Measurements from ENCODE around the gene AGBL1.

AGBL1 gene

DNA sequence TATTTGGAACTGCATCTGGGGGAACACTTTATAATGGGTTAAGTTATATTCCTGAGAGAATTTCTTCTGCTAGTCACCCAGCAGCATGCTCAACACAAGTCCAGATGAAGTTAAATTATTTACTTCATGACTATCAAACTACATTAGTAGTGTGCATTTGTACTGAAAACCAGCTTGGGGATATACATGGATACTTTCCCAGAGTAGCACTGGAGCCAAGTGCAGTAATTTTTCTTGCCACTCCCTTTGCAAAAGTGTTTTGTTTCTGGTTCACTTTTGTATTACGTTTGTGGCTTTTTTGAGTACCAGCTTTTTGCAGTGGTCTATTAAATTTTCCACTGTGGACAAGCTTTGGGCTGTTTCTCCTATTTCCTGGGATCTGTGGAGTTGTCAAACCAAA lies 243.0 kb downstream of the AGBL1 start:
- no peak for DNase-seq (ENCODE audit: low spot score)

DNA sequence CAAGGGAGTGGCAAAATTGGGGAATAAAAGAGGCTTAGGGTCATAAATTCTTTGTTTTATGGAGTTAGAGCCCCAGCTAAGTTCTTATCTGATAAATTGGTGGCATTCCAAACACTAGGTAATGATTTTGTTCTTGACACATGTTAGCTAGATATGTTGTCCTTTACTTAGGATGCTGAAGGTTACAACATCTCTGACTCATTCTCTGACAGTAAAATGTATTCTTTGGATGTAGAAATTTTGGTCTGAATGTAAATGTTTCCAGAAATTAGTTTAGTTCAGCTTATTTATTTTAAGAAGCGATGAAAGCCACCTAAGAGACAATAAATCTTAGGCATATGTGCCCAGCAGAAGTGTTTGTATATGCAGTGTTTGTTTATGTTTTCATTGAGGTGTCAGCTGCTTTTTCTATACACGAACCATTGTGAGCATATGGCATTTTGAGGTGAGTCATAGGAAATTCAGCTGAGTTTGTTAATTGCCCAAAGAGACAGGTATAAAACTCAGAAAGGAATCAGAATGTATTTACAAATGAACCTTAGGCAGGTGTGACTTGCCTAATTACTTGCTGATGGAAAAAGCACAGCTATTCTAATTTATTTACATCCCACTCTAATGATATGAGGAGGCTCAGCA lies 247.7 kb downstream of the AGBL1 start:
- DNase-seq (ENCODE audit: low spot score), result no peak

DNA sequence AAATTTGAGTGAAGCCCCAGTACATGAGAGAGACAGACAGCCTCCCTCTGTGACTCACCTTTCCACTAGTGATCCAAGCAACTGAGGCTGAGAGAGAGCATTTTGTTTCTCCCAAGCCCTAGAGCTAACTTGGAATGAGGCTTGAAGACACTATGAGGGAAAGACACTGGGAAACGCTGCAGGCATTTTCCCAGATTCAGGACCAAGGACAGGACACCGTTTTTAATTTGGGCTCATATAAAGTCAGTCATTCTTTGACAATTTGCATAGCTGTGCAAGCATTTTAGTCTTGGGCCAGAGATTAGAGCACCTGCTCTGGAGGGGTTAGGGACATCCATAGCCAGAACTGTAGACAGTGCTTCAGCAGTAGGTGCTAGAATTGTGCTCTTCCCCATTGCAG lies 249.0 kb downstream of the AGBL1 start:
- DNase-seq (ENCODE audit: low spot score), result no peak

DNA sequence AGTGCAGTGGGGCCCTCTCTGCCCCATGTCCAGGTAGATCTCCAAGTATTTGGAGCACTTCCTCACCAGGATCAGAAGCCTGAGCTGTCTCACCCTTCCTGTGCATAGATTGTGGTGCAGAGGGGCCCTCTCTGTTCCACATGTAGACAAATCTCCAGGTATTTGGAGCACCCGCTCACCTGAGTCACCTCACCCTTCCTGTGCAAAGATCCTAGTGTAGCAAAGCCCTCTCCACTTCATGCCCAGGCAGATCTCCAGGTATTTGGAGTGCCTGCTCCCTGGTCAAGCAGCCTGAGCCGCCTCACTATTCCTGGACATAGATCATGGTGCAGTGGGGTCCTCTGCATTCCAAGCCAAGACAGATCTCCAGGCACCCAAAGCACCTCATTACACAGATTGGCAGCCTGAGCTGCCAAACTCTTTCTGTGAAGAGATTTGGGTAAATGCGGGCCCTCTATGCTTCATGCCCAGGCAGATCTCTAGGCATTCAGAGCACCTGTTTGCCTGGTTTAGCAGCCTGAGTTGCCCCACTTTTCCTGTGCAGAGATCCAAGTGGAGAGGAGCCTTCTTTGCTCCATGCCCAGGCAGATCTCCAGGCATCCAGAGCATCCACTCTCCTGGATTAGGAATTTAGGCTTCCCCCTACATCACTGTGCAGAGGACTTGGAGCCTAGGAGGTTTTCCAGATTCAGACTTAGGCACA lies 249.8 kb downstream of the AGBL1 start:
- DNase-seq (ENCODE audit: low spot score), result no peak

DNA sequence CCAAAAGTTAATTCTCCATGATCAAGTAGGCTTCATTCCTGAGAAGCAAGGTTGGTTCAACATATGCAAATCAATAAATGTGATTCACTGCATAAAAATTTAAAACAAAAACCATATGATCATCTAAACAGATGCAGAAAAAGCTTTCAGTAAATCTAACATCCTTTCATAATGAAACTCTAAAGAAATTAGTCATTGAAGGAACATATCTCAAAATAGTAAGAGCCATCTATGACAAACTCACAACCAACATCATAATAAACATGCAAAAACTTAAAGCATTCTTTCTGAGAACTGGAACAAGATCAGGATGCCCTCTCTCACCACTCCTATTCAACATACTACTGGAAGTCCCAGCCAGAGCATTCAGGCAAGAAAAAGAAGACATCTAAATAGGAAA lies 254.1 kb downstream of the AGBL1 start:
- no peak for DNase-seq (ENCODE audit: low spot score)

DNA sequence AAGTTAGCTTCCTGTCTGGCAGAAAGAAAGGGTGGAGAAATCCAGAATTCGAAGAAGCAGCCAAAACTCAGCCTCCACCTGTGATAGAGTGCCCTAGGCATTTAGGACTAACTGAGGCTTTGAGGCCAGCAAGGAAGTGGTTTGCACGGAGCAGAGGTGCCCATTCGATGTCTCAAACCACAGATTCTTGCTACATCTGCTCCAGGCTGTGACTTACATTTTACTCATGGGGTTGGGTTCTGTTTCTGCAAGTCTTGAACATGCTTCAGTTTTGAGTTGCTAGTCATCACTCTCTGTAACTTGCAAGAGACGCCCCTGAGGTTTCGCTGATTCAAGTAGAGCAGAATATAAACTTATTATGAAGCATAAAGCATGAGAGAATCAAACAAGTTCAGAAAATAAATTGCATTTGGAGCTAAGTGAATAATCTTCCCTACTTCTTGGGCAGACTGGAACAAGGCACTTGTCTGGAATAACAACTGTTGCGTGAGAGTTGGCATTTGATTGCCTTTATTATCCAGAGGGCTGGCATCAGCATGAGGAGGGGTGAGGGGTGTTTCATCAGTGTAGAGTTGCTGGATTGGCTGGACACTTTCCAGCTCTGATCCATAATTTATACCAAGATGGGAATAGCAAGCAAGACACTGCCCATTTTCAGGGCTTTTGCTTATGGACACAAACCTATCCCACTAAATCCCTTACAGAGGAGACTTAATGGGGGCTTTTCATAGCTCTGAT lies 256.5 kb downstream of the AGBL1 start:
- DNase-seq (ENCODE audit: low spot score), result no peak

DNA sequence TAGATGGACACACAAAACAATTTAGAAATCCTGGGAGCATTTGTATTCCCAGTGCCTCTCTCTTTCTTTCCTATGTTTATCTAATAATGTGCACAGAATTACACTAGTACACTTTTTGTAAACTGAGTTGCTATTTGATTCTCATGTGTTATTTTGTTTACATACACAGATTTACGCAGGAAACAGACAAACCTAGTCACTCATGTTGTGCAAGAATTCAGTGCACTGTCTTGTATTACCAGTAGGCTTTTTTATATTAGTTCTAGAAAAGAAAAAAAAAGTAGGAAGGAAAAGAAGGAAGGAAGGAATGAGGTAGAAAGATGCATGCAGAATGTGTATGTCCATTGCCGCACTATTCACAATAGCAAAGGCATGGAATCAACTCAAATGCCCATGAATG lies 257.4 kb downstream of the AGBL1 start:
- DNase-seq (ENCODE audit: low spot score), result no peak

DNA sequence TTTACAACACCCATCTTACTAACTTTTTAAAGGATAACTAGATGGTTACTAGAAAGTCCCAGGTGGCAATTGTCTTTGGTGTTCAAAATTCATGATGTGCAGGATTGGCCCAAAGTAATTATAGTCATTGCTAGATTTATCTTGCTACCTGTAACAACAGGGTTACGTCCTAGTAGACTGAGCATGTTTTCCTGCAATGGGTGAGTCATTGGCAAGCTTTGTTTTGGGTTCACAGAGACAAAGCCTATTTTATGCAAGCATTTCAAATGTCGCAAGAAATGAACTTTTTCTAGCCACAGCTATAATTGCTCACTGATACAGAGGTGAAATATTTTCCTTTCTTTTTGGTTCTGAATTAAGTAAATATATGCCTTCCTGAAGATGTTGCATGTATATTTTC lies 267.6 kb downstream of the AGBL1 start:
- no peak for DNase-seq (ENCODE audit: low spot score)

DNA sequence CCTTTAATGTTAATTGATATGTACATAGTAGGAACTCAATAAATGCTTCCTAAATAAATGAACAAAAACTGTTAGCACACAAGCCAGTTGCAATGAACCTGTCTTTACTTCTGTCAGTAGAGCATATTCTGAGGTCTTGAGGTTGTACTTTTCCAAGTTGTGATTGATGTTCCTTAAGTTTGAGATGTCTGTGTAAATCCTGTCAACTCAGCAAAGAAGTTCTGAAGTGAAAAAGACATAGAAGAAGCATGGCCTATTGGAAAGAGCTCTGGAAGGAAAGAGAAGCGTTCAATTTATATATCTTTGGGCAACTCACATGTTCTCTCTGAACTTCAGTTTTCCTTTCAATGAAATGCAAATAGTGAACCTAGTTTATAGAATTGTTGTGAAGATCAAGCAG lies 269.9 kb downstream of the AGBL1 start:
- no peak for DNase-seq (ENCODE audit: low spot score)

DNA sequence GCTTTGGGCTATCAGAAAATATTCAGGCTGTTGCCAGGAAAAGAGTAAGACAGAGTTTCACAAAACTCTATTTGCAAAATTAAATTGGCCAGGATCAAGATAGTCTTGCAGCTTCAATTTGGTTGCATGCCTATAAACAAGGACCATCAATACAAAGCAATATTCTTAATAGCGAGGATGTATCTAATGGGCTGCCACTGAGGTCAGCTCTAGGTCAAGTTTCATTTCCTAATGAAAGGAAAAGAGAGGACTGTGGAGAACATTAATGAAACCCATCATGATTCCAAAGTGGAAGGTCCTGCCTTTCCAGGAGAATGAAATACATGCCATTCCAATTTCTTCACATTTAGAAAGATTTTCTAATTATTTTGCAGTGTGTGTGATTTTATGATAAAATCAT lies 273.5 kb downstream of the AGBL1 start:
- no peak for DNase-seq (ENCODE audit: low spot score)

DNA sequence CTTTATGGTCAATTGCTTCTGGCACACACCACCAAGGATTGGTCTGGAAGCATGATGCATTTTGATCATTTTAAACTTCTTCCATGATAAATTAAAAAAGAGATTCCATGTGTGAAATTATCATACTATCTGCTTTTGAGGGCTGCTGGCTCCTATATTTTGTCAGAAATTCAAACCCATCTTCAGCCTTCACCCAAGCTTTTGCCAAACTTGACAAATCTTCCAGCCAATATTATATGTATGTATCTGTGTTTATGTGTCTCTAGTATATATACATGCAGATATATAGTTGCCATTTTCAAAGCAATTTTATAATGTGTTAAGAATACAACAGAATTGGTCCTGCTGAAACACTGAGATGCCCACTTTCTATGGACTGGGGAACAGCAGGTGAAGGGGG lies 275.7 kb downstream of the AGBL1 start:
- no peak for DNase-seq (ENCODE audit: low spot score)

DNA sequence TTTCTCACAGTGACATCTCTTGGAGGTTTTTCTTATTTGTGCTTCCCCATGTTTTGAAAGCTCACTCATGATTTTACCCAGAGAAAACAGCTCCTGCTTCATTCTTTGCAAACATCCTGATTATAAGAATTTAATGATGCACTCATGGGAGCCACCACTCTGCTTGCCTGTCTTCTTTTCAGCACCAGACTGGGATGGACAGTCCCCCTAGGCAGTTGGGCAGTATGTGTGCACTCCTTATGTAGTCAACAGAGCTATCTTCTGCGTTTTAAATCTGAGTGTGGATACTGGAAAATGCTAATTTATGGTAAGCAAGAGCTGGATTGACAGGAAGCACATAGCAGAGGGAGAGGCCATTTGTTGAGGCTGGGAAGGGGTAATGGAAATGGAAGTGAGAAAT lies 276.1 kb downstream of the AGBL1 start:
- DNase-seq (ENCODE audit: low spot score), result no peak

DNA sequence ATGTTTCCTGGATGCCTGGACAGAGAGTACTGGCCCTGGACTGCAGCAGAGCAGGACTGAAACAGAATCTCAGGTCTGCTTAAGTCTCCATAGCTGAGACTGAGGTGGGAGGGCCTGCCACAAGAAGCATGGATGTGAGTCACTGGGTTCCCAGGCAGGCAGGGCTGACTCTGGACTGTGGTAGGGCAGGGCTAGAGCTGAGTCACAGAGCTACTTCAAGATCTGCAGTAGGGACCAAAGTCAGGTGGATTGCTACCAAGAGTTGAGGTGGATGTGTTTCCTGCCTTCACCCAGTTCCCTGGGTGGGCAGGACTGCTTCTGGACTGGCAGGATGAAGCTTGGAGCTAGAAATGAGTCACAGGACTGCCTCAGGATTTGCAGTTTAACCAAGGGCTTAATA lies 282.9 kb downstream of the AGBL1 start:
- DNase-seq (ENCODE audit: low spot score), result no peak

DNA sequence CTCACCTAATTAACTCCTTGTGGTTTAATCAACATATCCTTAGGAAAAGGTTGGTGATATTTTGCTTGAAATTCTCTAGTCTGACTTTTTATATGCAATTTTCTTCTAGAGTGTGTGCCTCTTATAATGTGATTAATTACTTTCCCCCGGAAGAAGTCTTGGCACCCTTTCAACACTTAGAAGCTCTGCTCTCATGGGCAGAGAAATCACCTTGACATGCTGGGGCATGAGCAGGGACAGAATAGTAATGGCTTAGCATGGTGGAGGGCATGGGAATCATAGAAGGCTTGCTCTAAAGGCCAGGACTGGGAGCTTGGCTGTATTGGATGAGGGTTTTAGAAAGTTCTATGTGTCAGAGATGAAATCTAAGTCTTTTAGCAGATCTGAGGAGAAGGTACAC lies 293.5 kb downstream of the AGBL1 start:
- DNase-seq (ENCODE audit: low spot score), result no peak

DNA sequence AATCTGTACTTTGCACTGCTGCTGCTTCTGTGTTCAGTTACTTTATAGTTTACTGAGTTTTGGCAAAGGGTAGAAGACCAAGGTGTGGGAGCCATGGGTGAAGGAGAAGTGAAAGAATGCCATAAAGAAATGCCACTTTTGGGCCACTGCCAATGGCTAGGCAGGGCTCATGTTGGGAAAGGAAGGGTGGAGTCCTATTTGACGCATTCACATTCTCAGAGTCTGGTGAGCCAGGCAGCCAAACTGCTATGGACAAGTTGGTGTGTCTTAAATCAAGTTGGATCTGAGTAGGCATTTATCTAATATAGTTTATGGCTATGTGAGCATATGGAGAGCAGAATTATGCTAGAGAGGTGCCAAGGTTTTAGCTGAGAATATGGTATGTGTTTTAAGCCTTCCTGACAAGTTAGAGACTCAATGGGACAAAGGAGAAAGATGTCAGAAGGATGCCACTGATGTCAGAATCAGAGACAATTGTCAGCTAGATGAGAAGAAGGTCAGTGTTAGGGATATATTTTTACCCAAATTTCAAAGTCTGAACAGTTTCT lies 296.1 kb downstream of the AGBL1 start:
- DNase-seq (ENCODE audit: low spot score), result no peak

DNA sequence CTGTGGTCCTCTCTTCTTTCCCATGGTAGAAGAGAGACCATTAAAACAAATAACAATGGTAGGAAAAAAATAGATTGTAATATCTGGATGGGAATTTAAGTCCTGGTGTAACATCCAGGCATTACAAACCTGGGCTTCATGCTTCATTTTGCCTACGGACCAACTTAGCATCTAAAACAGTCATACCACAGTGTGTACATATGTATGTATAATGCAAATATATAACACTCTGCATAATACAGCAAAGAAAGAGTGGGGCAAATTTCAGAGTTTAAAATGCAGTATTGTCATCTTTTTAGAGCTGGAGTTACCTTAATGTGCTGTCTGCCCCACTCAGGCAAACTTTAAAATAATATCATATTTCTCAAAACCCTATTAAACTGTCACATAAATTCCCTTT lies 298.2 kb downstream of the AGBL1 start:
- no peak for DNase-seq (ENCODE audit: low spot score)

DNA sequence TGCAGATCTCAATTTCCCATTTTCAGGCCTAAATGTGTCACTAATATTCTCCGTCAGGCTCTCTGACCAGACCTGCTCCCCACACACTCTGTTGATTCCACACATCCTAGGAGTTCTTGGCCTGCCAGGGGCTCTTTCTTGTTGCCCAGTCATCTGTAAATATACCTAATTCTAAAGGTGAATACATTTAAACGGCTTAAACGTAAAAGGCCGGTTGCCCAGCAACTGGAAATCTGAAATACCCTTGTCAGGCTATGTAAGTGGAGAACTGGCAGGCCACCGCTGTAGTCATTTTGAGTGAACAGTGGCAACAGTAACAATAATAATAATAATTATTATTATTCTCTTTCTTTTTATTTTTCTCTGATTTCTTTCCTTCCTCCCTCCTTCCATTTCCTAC lies 302.7 kb downstream of the AGBL1 start:
- DNase-seq (ENCODE audit: low spot score), result no peak

DNA sequence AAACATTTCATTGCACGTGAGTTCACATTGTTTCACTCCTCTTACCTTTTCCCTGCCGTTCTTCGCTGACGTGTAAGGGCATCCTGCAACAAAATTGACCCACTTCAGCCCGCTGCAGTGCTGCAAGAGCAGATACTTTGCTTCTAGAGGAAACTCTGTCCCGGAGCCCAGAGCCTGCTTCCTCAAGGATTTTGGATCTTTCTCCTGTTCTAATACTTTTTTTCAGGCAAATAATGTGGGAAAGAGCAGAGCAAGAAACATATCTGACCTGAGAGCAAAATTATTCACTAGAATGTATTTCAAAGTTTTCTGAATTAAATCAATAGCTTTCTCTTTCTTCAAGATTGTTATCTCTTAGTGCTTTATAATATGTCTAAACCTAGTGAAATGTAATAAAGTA lies 303.9 kb downstream of the AGBL1 start:
- DNase-seq (ENCODE audit: low spot score), result no peak

DNA sequence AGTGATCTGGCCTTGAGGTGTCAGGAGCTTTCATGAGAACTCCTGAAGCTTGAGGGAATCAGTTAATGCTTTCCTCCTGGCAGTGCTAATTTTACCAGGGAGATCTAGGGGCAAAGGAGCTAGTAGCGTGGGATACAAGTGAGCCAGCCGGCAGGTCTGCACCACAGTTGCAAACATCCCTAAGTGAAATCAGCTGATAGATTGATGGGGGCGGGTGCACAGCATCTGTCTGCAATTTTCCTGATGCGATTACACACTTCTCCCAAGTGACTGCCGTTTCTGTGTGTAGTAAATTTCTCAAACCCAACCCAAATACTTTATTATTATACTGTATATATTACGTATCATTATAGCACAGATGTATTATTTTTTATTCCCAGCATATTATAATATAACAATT lies 304.5 kb downstream of the AGBL1 start:
- DNase-seq (ENCODE audit: low spot score), result no peak

DNA sequence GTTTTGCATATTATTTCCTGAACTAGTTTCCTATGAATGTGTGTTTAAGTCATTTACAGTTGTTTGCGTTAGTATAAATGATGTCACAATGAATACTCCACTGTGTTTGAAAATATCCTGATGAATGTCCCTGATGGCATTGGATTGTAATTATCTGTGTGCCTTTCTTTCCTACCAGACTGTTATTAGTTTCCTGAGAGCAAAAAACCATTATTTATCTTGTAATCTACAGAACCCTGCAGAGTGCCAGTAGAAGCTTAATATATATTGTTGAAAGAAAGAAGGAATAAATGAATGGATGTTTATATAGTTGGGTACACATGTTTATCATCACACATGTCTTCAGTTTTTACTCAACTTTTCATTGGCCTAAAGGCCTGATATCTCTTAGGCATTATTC lies 312.6 kb downstream of the AGBL1 start:
- no peak for DNase-seq (ENCODE audit: low spot score)

DNA sequence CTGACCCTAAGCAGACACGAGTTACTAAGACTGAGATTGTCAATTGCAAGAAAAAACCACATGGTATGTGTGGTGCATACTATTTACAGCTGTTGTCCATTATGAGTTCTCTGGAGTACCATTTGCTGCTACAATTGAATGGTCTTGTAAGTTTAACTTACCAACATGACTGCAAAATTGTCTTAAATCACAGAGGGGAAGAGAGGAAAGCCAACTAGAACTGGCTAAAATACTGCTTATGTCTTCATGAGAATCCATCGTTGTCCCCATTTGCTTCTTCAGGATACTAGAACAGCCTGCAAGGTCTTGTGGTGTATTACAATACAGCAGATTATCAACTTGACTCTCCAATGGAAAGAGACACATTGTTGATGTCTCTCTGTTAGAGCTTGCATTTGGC lies 313.2 kb downstream of the AGBL1 start:
- DNase-seq (ENCODE audit: low spot score), result no peak

DNA sequence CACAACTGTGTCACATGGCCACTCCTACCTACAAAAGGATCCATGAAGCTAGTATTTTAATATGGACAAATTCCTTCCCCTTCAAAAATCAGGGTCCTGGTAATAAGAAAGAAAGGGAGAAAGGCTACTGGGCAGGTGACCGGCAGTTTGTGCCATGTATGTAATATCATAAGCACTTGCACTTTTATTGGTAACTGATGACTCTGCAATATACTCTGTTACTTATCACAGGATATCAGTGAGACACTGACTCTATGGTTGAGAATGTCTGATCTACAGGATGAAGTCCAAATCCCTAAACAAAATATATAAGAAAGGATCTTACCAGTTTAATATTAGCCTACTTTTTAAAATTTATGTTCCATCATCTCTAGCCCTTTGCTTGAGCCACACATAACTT lies 315.2 kb downstream of the AGBL1 start:
- no peak for DNase-seq (ENCODE audit: low spot score)

Data from left forelimb (tissue), 1 donor.